ENCODE results near the gene POLR1F.

GRCh38 chr7:19713676-19714075 lies 4.8 kb upstream of the POLR1F start:
- TF ChIP-seq, protein P1, sequence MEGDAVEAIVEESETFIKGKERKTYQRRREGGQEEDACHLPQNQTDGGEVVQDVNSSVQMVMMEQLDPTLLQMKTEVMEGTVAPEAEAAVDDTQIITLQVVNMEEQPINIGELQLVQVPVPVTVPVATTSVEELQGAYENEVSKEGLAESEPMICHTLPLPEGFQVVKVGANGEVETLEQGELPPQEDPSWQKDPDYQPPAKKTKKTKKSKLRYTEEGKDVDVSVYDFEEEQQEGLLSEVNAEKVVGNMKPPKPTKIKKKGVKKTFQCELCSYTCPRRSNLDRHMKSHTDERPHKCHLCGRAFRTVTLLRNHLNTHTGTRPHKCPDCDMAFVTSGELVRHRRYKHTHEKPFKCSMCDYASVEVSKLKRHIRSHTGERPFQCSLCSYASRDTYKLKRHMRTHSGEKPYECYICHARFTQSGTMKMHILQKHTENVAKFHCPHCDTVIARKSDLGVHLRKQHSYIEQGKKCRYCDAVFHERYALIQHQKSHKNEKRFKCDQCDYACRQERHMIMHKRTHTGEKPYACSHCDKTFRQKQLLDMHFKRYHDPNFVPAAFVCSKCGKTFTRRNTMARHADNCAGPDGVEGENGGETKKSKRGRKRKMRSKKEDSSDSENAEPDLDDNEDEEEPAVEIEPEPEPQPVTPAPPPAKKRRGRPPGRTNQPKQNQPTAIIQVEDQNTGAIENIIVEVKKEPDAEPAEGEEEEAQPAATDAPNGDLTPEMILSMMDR (IDR thresholded peaks at IDR 0.05): peak; percentile 34 to 52 (median 44)
- no peak for TF ChIP-seq POLR2A (IDR thresholded peaks at IDR 0.05)

Data from esophagus squamous epithelium (tissue), 4 donors.